Heart left ventricle (tissue), 16 donors: Measurements from ENCODE around the gene TBC1D3B. TPM values are rescaled to one million over a fixed set of nuclear protein-coding genes. Genes with fewer than 3 reads are reported as not detected.
A peak's percentile ranks its signal among the peaks of the same experiment; 100 is the strongest.
"Not testable (repeated sequence)": the region's sequence is repeated elsewhere in the genome, so short reads cannot be mapped to it uniquely, and the experiment has no call there.

Experiments used
- ATAC-seq, 4 donors: fragments of 200-7000 bp; cut with Tn5 transposase; one replicate each; pipeline ENCODE4 v1.9.1; 2020 to 2022; ENCODE audit warnings: moderate library complexity in 4 of 4, mild to moderate bottlenecking in 3 of 4, moderate number of reproducible peaks in 1 of 4
- DNase-seq, 5 donors: peaks; one replicate each; pipeline ENCODE4 v3.0.0-alpha.2; 2020
- H3K27ac ChIP-seq, 12 donors: fragments of 200-600 bp; sonication (generic) in 4 of 12; one replicate each; pipeline versions ENCODE4 v1.5.0 to v1.8.0; 2016 to 2022; ENCODE audit warnings: mild to moderate bottlenecking in 2 of 12
- H3K27me3 ChIP-seq, 9 donors: fragments of 200-600 bp; sonication (generic) in 2 of 9; one replicate each; pipeline versions ENCODE4 v1.5.1 to v1.8.0; 2016 to 2022; ENCODE audit warnings: mild to moderate bottlenecking in 3 of 9
- H3K36me3 ChIP-seq, 9 donors: fragments of 200-600 bp; sonication (generic) in 2 of 9; one replicate each; pipeline versions ENCODE4 v1.5.0 to v1.8.0; 2018 to 2022; ENCODE audit warnings: mild to moderate bottlenecking in 2 of 9
- H3K4me1 ChIP-seq, 12 donors: fragments of 200-600 bp; sonication (generic) in 4 of 12; one replicate each; pipeline versions ENCODE4 v1.5.0 to v1.8.0; 2016 to 2022; ENCODE audit warnings: mild to moderate bottlenecking in 3 of 12
- H3K4me3 ChIP-seq, 12 donors: fragments of 200-600 bp; sonication (generic) in 4 of 12; one replicate each; pipeline versions ENCODE4 v1.5.0 to v1.8.0; 2017 to 2022; ENCODE audit warnings: mild to moderate bottlenecking in 9 of 12, moderate library complexity in 4 of 12
- H3K9me3 ChIP-seq, 12 donors: fragments of 200-600 bp; sonication (generic) in 4 of 12; one replicate each; pipeline versions ENCODE4 v1.5.0 to v1.8.0; 2016 to 2022; ENCODE audit warnings: mild to moderate bottlenecking in 1 of 12
- CTCF ChIP-seq, 12 donors: fragments of 200-600 bp; sonication (generic) in 4 of 12; IDR thresholded peaks; one replicate each; pipeline versions ENCODE4 v1.5.0 to v1.8.0; 2018 to 2022; ENCODE audit warnings: antibody characterized with exemption in 12 of 12, mild to moderate bottlenecking in 5 of 12
- POLR2A ChIP-seq, 2 donors: fragments of 450-650 bp; IDR thresholded peaks; one replicate each; pipeline ENCODE4 v1.6.1; 2017; ENCODE audit warnings: antibody characterized with exemption in 2 of 2, mild to moderate bottlenecking in 2 of 2, moderate library complexity in 2 of 2
- WGBS, 4 donors: extraction: QIAGEN DNeasy Blood & Tissue Kit in 2 of 4; methylation state at CpG; one replicate each; pipeline versions ENCODE4 v1.1.5 to v1.1.7; 2013 to 2018; 5-methylcytosine and 5-hydroxymethylcytosine counted together
- intact Hi-C, 10 donors: fragments of 100-400 bp; cut with DNase I; formaldehyde crosslinking; loops; one replicate each; pipeline versions ENCODE4 v1.11.1 to v1.14.2; 2022
- polyA plus RNA-seq, 2 donors: library from polyadenylated mRNA; stranded (reverse); fragments of 200-250 nt; gene quantifications; one replicate each; pipeline ENCODE4 v1.2.3, GENCODE V29; 2013
- total RNA-seq, 9 donors: library from RNA; depleted of rRNA in 2 of 9; stranded (reverse); fragments of >200 nt in 2 of 9; fragmentation: NEBNext Ultra II Directional in 3 of 9; extraction: Animal tissue kit (Norgen Biotek cat#: 25700) in 3 of 9; gene quantifications; one replicate each; pipeline versions ENCODE4 v1.1.0 to v1.2.4, GENCODE V29; 2016 to 2023
- donor health status: ischemic (EF 13 %, LVEDD 7.1; RV severe dilation, severe dysfunction).
- donor health status: healthy with polysubstance abuse.
- donor health status: DM: no; HTN: yes; CAD: no.
- donor health status: DM: no; HTN: no; CAD: no.
- donor health status: ischemic (EF 25% LVEDD 6.9; RV normal size, moderate dysfunction).
- donor health status: ischemic (EF 25% LVEDD 5.7; RV mildly dilated, moderate dysfunction).
- donor health status: healthy.
- donor health status: DM: yes; HTN: yes; CAD: no.
- donor health status: ischemic (EF 35%, LVEDD 5.7; RV mildly dilated, moderate dysfunction).
- donor health status: nonischemic (EF 11% LVEDD 7.7; RV severe dilation, severe dysfunction).
- donor health status: DM: yes; HTN: yes; CAD: no.
- donor health status: PGD.
- donor health status: ischemic (EF 29% LVEDD 5.4; RV normal size, mild dysfunction).
- donor health status: nonischemic (EF 23%, LVEDD 6.1; RV moderate dilation, normal function).

TBC1D3B gene
- total and polyA plus RNA-seq, 11 donors: 0.62 to 3.3 (median 1.4) TPM; not detected in 1

- H3K4me3 ChIP-seq: no peak overlapping the region
- TF ChIP-seq CTCF (IDR thresholded peaks at IDR 0.05) (no peak), POLR2A (IDR thresholded peaks at IDR 0.05) (no peak)
- H3K9me3 ChIP-seq: no peaks in the 10 kb centered on the region
- H3K4me1 ChIP-seq: peaks cover 0 to 24% (median 1%) of the 10 kb centered on the region in 12 donors
- DNase-seq: no peak
- WGBS, 4 donors: 75 to 78% (median 77%) methylated on average over 4 of the region's 4 CpGs
- H3K27ac ChIP-seq: peak overlapping the region in 2 of 12 donors; percentile 33 to 49
- peak in 1 of 4 donors; percentile 53 for ATAC-seq
- H3K27me3 ChIP-seq: peaks cover 0 to 23% (median 0%) of the 10 kb centered on the region in 9 donors
- intact Hi-C loops: loop anchor here in 1 of 10 donors (10.0 kb wide), 1 partner anchor 73 kb away; no protein-coding TSS in a partner anchor
- H3K36me3 ChIP-seq: no peaks in the 10 kb centered on the region
Observed at GRCh38 chr17:36197387-36197703, 20.9 kb upstream of the TBC1D3B start.

- no peaks in the 10 kb centered on the region for H3K36me3 ChIP-seq
- WGBS, 4 donors: 65 to 87% (median 71%) methylated on average over 3 of the region's 3 CpGs
- DNase-seq (no peak), ATAC-seq (no peak)
- no peaks in the 10 kb centered on the region for H3K9me3 ChIP-seq
- TF ChIP-seq POLR2A (IDR thresholded peaks at IDR 0.05) (no peak), CTCF (IDR thresholded peaks at IDR 0.05) (no peak)
- intact Hi-C loops: loop anchor here in 1 of 10 donors (10.0 kb wide), 1 partner anchor 71 kb away; no protein-coding TSS in a partner anchor
- peaks cover 0 to 23% (median 0%) of the 10 kb centered on the region in 9 donors for H3K27me3 ChIP-seq
- H3K27ac ChIP-seq: no peak overlapping the region
- H3K4me1 ChIP-seq: peaks cover 0 to 32% (median 1%) of the 10 kb centered on the region in 12 donors
- H3K4me3 ChIP-seq: no peak overlapping the region
Observed at GRCh38 chr17:36196131-36196486, 19.7 kb upstream of the TBC1D3B start.

- peaks cover 0 to 20% (median 0%) of the 10 kb centered on the region in 9 donors for H3K27me3 ChIP-seq
- H3K27ac ChIP-seq: no peak overlapping the region
- H3K4me3 ChIP-seq: no peak overlapping the region
- no peaks in the 10 kb centered on the region for H3K9me3 ChIP-seq
- ATAC-seq (no peak), DNase-seq (no peak)
- intact Hi-C loops: loop anchor here in 1 of 10 donors (10.0 kb wide), 1 partner anchor 71 kb away; no protein-coding TSS in a partner anchor
- no peaks in the 10 kb centered on the region for H3K36me3 ChIP-seq
- peaks cover 0 to 32% (median 1%) of the 10 kb centered on the region in 12 donors for H3K4me1 ChIP-seq
- WGBS, 4 donors: 72 to 74% (median 73%) methylated on average over 10 of the region's 10 CpGs
- no peak for TF ChIP-seq POLR2A (IDR thresholded peaks at IDR 0.05)
Observed at GRCh38 chr17:36195434-36196130, 19.1 kb upstream of the TBC1D3B start.

GRCh38 chr17:36194832-36195433, 18.5 kb upstream of the TBC1D3B start:
- Histone ChIP-seq H3K27me3 (peaks cover 0 to 17% (median 0%) of the 10 kb centered on the region in 9 donors), H3K4me1 (peaks cover 0 to 32% (median 1%) of the 10 kb centered on the region in 12 donors)
- not testable (repeated sequence) for H3K36me3 ChIP-seq, H3K27ac ChIP-seq, DNase-seq, H3K4me3 ChIP-seq, H3K9me3 ChIP-seq, ATAC-seq
- intact Hi-C loops: loop anchor here in 1 of 10 donors (10.0 kb wide), 1 partner anchor 70 kb away; no protein-coding TSS in a partner anchor
- 75 to 87% (median 84%) methylated on average over 9 to 10 of the region's 10 CpGs for WGBS, 4 donors

- DNase-seq, ATAC-seq, H3K9me3 ChIP-seq, H3K36me3 ChIP-seq, H3K4me3 ChIP-seq, H3K27ac ChIP-seq: not testable (repeated sequence)
- WGBS, 4 donors: 78 to 96% (median 90%) methylated on average over 5 to 8 of the region's 8 CpGs
- intact Hi-C loops: loop anchor here in 1 of 10 donors (10.0 kb wide), 1 partner anchor 69 kb away; no protein-coding TSS in a partner anchor
- H3K4me1 ChIP-seq: peaks cover 0 to 27% (median 1%) of the 10 kb centered on the region in 12 donors
- H3K27me3 ChIP-seq: peaks cover 0 to 17% (median 0%) of the 10 kb centered on the region in 9 donors
Observed at GRCh38 chr17:36194147-36194831, 17.9 kb upstream of the TBC1D3B start.
